K562 (cell line): ENCODE measurements around the gene POM121. TPM values are rescaled to one million over a fixed set of nuclear protein-coding genes. Genes with fewer than 3 reads are reported as not detected.
"Not testable (repeated sequence)": the region's sequence is repeated elsewhere in the genome, so short reads cannot be mapped to it uniquely, and the experiment has no call there.

Experiments used
- ATAC-seq: fragments of 200-7000 bp; cut with Tn5 transposase; 3 replicates; pipeline ENCODE4 v1.9.1; 2020; ENCODE audit warnings: moderate library complexity
- BruUV-seq: library from RNA; stranded (reverse); fragments of 400-500 nt; replicated peaks from 2 replicates; lab custom pipeline; 2021; lab: Mats Ljungman, UMichigan
- CTCF ChIA-PET: fragments of 300-600 bp; formaldehyde crosslinking; extraction: SDS; loops from one replicate; lab custom pipeline; 2021; ENCODE audit warnings: low intra/inter-chr PET ratio; lab: Yijun Ruan, JAX
- POLR2A ChIA-PET: fragments of 300-600, 350-650 bp; sonication (Branson Sonifier 250); formaldehyde crosslinking; extraction: SDS; loops from one replicate; lab custom pipeline; 2021; ENCODE audit warnings: antibody characterized with exemption, inconsistent platforms; lab: Yijun Ruan, JAX
- DNase-seq, 4 experiments: peaks; one replicate each; pipeline versions ENCODE4 v3.0.0 to v3.0.0-alpha.2; 2011 to 2018; ENCODE audit warnings: low spot score in 3 of 4, mixed read lengths in 3 of 4; ENCODE audit errors: extremely low read depth in 1 of 4
- FAIRE-seq: peaks from 2 replicates; lab custom pipeline; 2011; peaks lifted over from hg19 to GRCh38; lab: Jason Lieb, UNC
- H2AFZ ChIP-seq: 2 replicates; pipeline ENCODE4 v1.6.0; 2011; ENCODE audit warnings: low read depth, low read length, control low read depth, inconsistent platforms
- H3K27ac ChIP-seq: fragments of 200-600 bp; 3 replicates; pipeline ENCODE4 v1.8.0; 2011; ENCODE audit warnings: low read depth, mild to moderate bottlenecking, control low read depth, inconsistent platforms, low read length, moderate library complexity, mixed read lengths; ENCODE audit errors: extremely low read depth
- H3K27me3 ChIP-seq, 2 experiments: fragments of 300-600 bp in 1 of 2; 2 replicates in 1 of 2; 3 replicates in 1 of 2; pipeline versions ENCODE4 v1.6.0 to v1.8.0; 2011; ENCODE audit warnings: inconsistent platforms in 2 of 2, low read length in 2 of 2, mild to moderate bottlenecking in 1 of 2, mixed read lengths in 1 of 2, moderate library complexity in 1 of 2; ENCODE audit not compliant: control insufficient read depth in 2 of 2, insufficient read depth in 2 of 2
- H3K36me3 ChIP-seq: fragments of 300-600 bp; 3 replicates; pipeline ENCODE4 v1.8.0; 2011; ENCODE audit warnings: mild to moderate bottlenecking, low read length, inconsistent platforms; ENCODE audit not compliant: control insufficient read depth, insufficient read depth
- H3K4me1 ChIP-seq, 2 experiments: fragments of 200-600 bp in 1 of 2; replicated peaks in 1 of 2; 2 replicates in 1 of 2; 3 replicates in 1 of 2; pipeline versions ENCODE4 v1.5.1 to v1.8.0; 2011; ENCODE audit warnings: inconsistent platforms in 2 of 2, low read length in 2 of 2, mild to moderate bottlenecking in 1 of 2, mixed read lengths in 1 of 2, moderate library complexity in 1 of 2; ENCODE audit not compliant: control insufficient read depth in 2 of 2, insufficient read depth in 2 of 2
- H3K4me2 ChIP-seq: 2 replicates; pipeline ENCODE4 v1.6.1; 2011; ENCODE audit warnings: low read length, control low read depth, inconsistent platforms, mixed read lengths; ENCODE audit not compliant: insufficient read depth
- H3K4me3 ChIP-seq: fragments of 200-600 bp; sonication (generic), shearing (Covaris generic); 2 replicates; pipeline ENCODE4 v1.5.1; 2016; ENCODE audit warnings: control low read depth, inconsistent platforms
- H3K79me2 ChIP-seq: fragments of 200-600 bp; 3 replicates; pipeline ENCODE4 v1.8.0; 2011; ENCODE audit warnings: low read length, inconsistent platforms; ENCODE audit not compliant: control insufficient read depth, insufficient read depth
- H3K9ac ChIP-seq, 2 experiments: 2 replicates each; pipeline versions ENCODE4 v1.6.0 to v1.6.1; 2011; ENCODE audit warnings: low read depth in 2 of 2, low read length in 2 of 2, control low read depth in 1 of 2, inconsistent platforms in 1 of 2, mild to moderate bottlenecking in 1 of 2, mixed read lengths in 1 of 2; ENCODE audit not compliant: insufficient read depth in 1 of 2
- H3K9me1 ChIP-seq: one replicate; pipeline ENCODE4 v1.6.0; 2011; ENCODE audit warnings: inconsistent platforms, mild to moderate bottlenecking, low read length, moderate library complexity; ENCODE audit not compliant: control insufficient read depth, insufficient read depth
- H3K9me3 ChIP-seq: replicated peaks from 2 replicates; pipeline ENCODE4 v1.5.1; 2011; ENCODE audit warnings: low read depth, low read length, inconsistent platforms; ENCODE audit not compliant: control insufficient read depth, insufficient read depth
- H4K20me1 ChIP-seq: replicated peaks from 2 replicates; pipeline ENCODE4 v1.6.1; 2011; ENCODE audit warnings: low read length, inconsistent platforms, mixed read lengths; ENCODE audit not compliant: control insufficient read depth, insufficient read depth
- ATF3 ChIP-seq, 2 experiments: fragments of 450-650 bp in 1 of 2; sonication (generic) in 1 of 2; formaldehyde crosslinking in 1 of 2; IDR thresholded peaks in 1 of 2; conservative IDR thresholded peaks in 1 of 2; 2 replicates each; pipeline versions ENCODE4 v1.6.1 to v1.8.1; 2016 to 2023; ENCODE audit warnings: mild to moderate bottlenecking in 2 of 2, moderate library complexity in 2 of 2, inconsistent platforms in 1 of 2, missing genetic modification reagents in 1 of 2
- HDAC1 ChIP-seq, 2 experiments: fragments of 450-650 bp; IDR thresholded peaks; 2 replicates each; pipeline ENCODE4 v1.6.1; 2016 to 2017; ENCODE audit warnings: inconsistent platforms in 1 of 2, mild to moderate bottlenecking in 1 of 2, moderate library complexity in 1 of 2
- MXI1 ChIP-seq: IDR thresholded peaks from 2 replicates; pipeline ENCODE4 v1.6.1; 2011; ENCODE audit warnings: low read depth, mild to moderate bottlenecking, improper control_type of control experiment, low read length
- MYC ChIP-seq, 2 experiments: fragments of 250-450 bp in 1 of 2; sonication (Bioruptor Pico) in 1 of 2; IDR thresholded peaks; 2 replicates each; pipeline versions ENCODE4 v1.5.1 to v1.6.1; 2012 to 2021; ENCODE audit warnings: low read depth in 2 of 2, borderline replicate concordance in 1 of 2, improper control_type of control experiment in 1 of 2, low read length in 1 of 2, mild to moderate bottlenecking in 1 of 2, moderate library complexity in 1 of 2
- NKRF ChIP-seq: fragments of 450-650 bp; IDR thresholded peaks from 2 replicates; pipeline ENCODE4 v1.6.1; 2016; ENCODE audit warnings: borderline replicate concordance
- NONO ChIP-seq, 2 experiments: fragments of 200-400 bp in 1 of 2; fragments of 450-650 bp in 1 of 2; formaldehyde crosslinking in 1 of 2; IDR thresholded peaks; 2 replicates each; pipeline ENCODE4 v1.6.1; 2017; ENCODE audit warnings: low read depth in 2 of 2, mild to moderate bottlenecking in 2 of 2, moderate library complexity in 2 of 2, low read length in 1 of 2
- PCBP1 ChIP-seq: fragments of 200-400 bp; formaldehyde crosslinking; IDR thresholded peaks from 2 replicates; pipeline ENCODE4 v1.6.1; 2018; ENCODE audit warnings: mild to moderate bottlenecking, low read depth, low read length; ENCODE audit not compliant: poor library complexity, severe bottlenecking
- POLR2A ChIP-seq: fragments of 450-650 bp; conservative IDR thresholded peaks from 2 replicates; pipeline ENCODE4 v1.6.1; 2016
- SIN3A ChIP-seq, 2 experiments: fragments of 150-350 bp in 1 of 2; IDR thresholded peaks; 2 replicates each; pipeline ENCODE4 v1.6.1; 2011 to 2016; ENCODE audit warnings: borderline replicate concordance in 2 of 2, low read depth in 2 of 2, low read length in 2 of 2, mild to moderate bottlenecking in 2 of 2, moderate library complexity in 2 of 2; ENCODE audit not compliant: control insufficient read depth in 1 of 2
- TAF1 ChIP-seq: IDR thresholded peaks from 2 replicates; pipeline ENCODE4 v1.6.1; 2011; ENCODE audit warnings: mild to moderate bottlenecking, low read length, moderate library complexity; ENCODE audit not compliant: insufficient read depth, control insufficient read depth, severe bottlenecking; ENCODE audit errors: extremely low read depth
- TAF7 ChIP-seq: fragments of 450-650 bp; IDR thresholded peaks from 2 replicates; pipeline ENCODE4 v1.6.1; 2016; ENCODE audit warnings: missing genetic modification characterization, missing compliant biosample characterization
- ZBTB1 ChIP-seq: sonication (generic); formaldehyde crosslinking; IDR thresholded peaks from 2 replicates; pipeline ENCODE4 v1.8.1; 2023; ENCODE audit warnings: missing genetic modification reagents, low read depth, mild to moderate bottlenecking, borderline replicate concordance
- ZNF263 ChIP-seq: sonication (generic); formaldehyde crosslinking; IDR thresholded peaks from 2 replicates; pipeline ENCODE4 v1.8.0; 2022; ENCODE audit warnings: mild to moderate bottlenecking, missing genetic modification reagents, borderline replicate concordance
- WGBS: fragments of 100-300 bp; shearing (Covaris generic); methylation state at CpG from one replicate; pipeline ENCODE4 v1.1.6; 2016; ENCODE audit warnings: low coverage, mixed read lengths; ENCODE audit not compliant: insufficient coverage; ENCODE audit errors: missing lambda C conversion rate; 5-methylcytosine and 5-hydroxymethylcytosine counted together
- in situ Hi-C: fragments of 300-500 bp; cut with MboI; formaldehyde crosslinking; loops from 4 replicates; pipeline ENCODE4 v1.15.0; 2018; ENCODE audit warnings: inconsistent platforms, mixed read lengths
- intact Hi-C: fragments of 100-400 bp; cut with micrococcal nuclease; formaldehyde crosslinking; loops from 2 replicates; pipeline ENCODE4 v1.14.2; 2022
- polyA plus RNA-seq, 8 experiments: library from polyadenylated mRNA; depleted of rRNA in 4 of 8; stranded (reverse) in 5 of 8; unstranded in 3 of 8; fragments of >200 nt; fragmentation: Nextera tagmentation in 2 of 8; fragmentation: Illumina TruSeq in 1 of 8; extraction: Ambion mirVana in 2 of 8; extraction: Trizol in 1 of 8; gene quantifications; 2 replicates each; pipeline versions ENCODE4 v1.2.1 to v1.2.3, GENCODE V29; 2011 to 2014; ENCODE audit warnings: inconsistent platforms in 1 of 8, missing spikeins in 1 of 8
- total RNA-seq, 7 experiments: library from RNA; depleted of rRNA in 6 of 7; stranded (reverse); fragments of >200 nt in 6 of 7; fragmentation: Illumina TruSeq in 2 of 7; extraction: Trizol in 2 of 7; gene quantifications; 2 replicates each; pipeline versions ENCODE4 v1.2.1 to v1.2.3, GENCODE V29; 2011 to 2021; ENCODE audit warnings: low replicate concordance in 1 of 7
- TF ChIP-seq, protein P1 (sequence below), 2 experiments: IDR thresholded peaks; 2 replicates each; pipeline ENCODE4 v1.6.1; 2011; ENCODE audit warnings: borderline replicate concordance in 1 of 2, control low read depth in 1 of 2, low read depth in 1 of 2, low read length in 1 of 2, mild to moderate bottlenecking in 1 of 2, mixed read lengths in 1 of 2, moderate library complexity in 1 of 2; ENCODE audit not compliant: insufficient read depth in 1 of 2, insufficient read length in 1 of 2, poor library complexity in 1 of 2, severe bottlenecking in 1 of 2; ENCODE audit errors: extremely low read depth in 1 of 2

Gene POM121
- total and polyA plus RNA-seq, 9 of the 15 experiments (the other 6 are each of a cell fraction or from before 2014, with no cell fraction given), result 3.6 to 112 (median 12.5) TPM

DNA sequence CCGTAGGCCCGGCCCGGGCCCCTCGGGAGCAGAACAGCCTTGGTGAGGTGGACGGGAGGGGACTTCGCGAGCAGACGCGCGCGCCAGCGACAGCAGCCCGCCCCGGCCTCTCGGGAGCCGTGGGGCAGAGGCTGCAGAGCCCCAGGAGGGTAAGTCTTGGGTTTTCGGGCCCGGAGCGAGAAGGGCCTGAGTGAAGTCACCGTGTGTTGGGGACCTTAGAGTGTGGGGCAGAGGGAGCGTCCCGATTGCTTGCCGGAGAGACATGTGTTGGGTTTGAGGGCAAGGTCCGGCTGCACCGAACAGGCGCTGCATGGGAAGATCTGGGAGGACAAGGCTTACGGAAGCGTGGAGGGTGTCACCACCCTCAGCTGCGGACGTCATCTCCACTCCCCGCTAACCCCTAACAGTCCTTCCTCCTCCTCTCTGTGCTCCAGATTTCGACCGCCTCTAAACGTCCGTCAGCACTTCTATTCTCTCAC lies 45.1 kb upstream of the POM121 start:
- in situ Hi-C loops; CTCF ChIA-PET; FAIRE-seq; POLR2A ChIA-PET; H3K9me1 ChIP-seq; H3K4me1 ChIP-seq; BruUV-seq; H3K27me3 ChIP-seq; H4K20me1 ChIP-seq; H3K9me3 ChIP-seq; intact Hi-C loops; TF ChIP-seq MYC (CRISPR knock-in tag; IDR thresholded peaks at IDR 0.05; ENCODE audit: borderline replicate concordance, low read depth); ATF3 (CRISPR knock-in tag; conservative IDR thresholded peaks at IDR 0.05): not testable (repeated sequence)
- ATAC-seq, result peak; percentile 14
- DNase-seq, result peak; percentile 31 to 81 (median 40)
- peak overlapping the region; percentile 77; the same call in 1 of the 2 replicates for H2AFZ ChIP-seq
- H3K4me3 ChIP-seq, result peak overlapping the region; percentile 79
- H3K4me2 ChIP-seq, result peak overlapping the region; percentile 96
- H3K27ac ChIP-seq, result peak overlapping the region; percentile 69
- peaks cover 19% of the 10 kb centered on the region; the same call in 1 of the 3 replicates for H3K36me3 ChIP-seq
- H3K9ac ChIP-seq, result peak overlapping the region; percentile 88 to 91
- H3K79me2 ChIP-seq, result peaks cover 34% of the 10 kb centered on the region
- WGBS, result under 1% methylated on average over 32 of the region's 35 CpGs
- peak; percentile 85 for TF ChIP-seq ZNF263
- TF ChIP-seq PCBP1, result peak; percentile 9
- TF ChIP-seq POLR2A, result 0 out of 2 replicates have a peak, but pooled peaks have one; percentile 54
- 0 out of 4 replicates have a peak, but pooled peaks of 1 of the 2 experiments have one; percentile 35 for TF ChIP-seq NONO (IDR thresholded peaks at IDR 0.05; ENCODE audit: low read depth in 2 of 2, low read length in 1 of 2)
- TF ChIP-seq TAF1, result peak; percentile 31
- TF ChIP-seq MXI1, result 0 out of 2 replicates have a peak, but pooled peaks have one; percentile 25
- TF ChIP-seq, protein P1, sequence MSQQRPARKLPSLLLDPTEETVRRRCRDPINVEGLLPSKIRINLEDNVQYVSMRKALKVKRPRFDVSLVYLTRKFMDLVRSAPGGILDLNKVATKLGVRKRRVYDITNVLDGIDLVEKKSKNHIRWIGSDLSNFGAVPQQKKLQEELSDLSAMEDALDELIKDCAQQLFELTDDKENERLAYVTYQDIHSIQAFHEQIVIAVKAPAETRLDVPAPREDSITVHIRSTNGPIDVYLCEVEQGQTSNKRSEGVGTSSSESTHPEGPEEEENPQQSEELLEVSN (IDR thresholded peaks at IDR 0.05; ENCODE audit: borderline replicate concordance in 1 of 2, extremely low read depth in 1 of 2, insufficient read depth in 1 of 2, insufficient read length in 1 of 2, low read depth in 1 of 2, low read length in 1 of 2, poor library complexity in 1 of 2, severe bottlenecking in 1 of 2), result peak in 1 of 2 experiments; percentile 4
- TF ChIP-seq TAF7 (tag), result 0 out of 2 replicates have a peak, but pooled peaks have one; percentile 22
- peak in 1 of 2 experiments; percentile 76; a peak in 2 of 4 replicates for TF ChIP-seq HDAC1 (IDR thresholded peaks at IDR 0.05)
- peak; percentile 27 to 82; a peak in 2 of 4 replicates for TF ChIP-seq SIN3A (IDR thresholded peaks at IDR 0.05; ENCODE audit: borderline replicate concordance in 2 of 2, control insufficient read depth in 1 of 2, low read depth in 2 of 2, low read length in 2 of 2)
- TF ChIP-seq MYC (IDR thresholded peaks at IDR 0.05; ENCODE audit: low read depth, low read length), result peak; percentile 60; the same call in 1 of the 2 replicates
- TF ChIP-seq NKRF, result peak; percentile 81
- 0 out of 2 replicates have a peak, but pooled peaks have one; percentile 11 for TF ChIP-seq ATF3 (IDR thresholded peaks at IDR 0.05)
- TF ChIP-seq ZBTB1 (CRISPR knock-in tag), result 0 out of 2 replicates have a peak, but pooled peaks have one; percentile 10
